Posterior vena cava (tissue), 2 donors: ENCODE data around the gene LY6G5C. TPM values are rescaled to one million over a fixed set of nuclear protein-coding genes. Genes with fewer than 3 reads are reported as not detected.

ENCODE experiments used
- DNase-seq: peaks from one replicate; pipeline ENCODE4 v3.0.0-alpha.2; 2020; ENCODE audit warnings: low spot score
- intact Hi-C, 2 donors: fragments of 100-400 bp; cut with DNase I; formaldehyde crosslinking; loops; one replicate each; pipeline versions ENCODE4 v1.14.1 to v1.14.2; 2022 to 2023
- total RNA-seq, 2 donors: library from RNA; stranded (reverse); fragmentation: NEBNext Ultra II Directional; extraction: Animal tissue kit (Norgen Biotek cat#: 25700); gene quantifications; one replicate each; pipeline ENCODE4 v1.2.1, GENCODE V29; 2021
- donor health status: DM: yes; HTN: yes; CAD: no.
- donor health status: DM: yes; HTN: yes; CAD: no.

LY6G5C gene
- total RNA-seq, 2 donors from 2014 or later: 1.7 to 1.9 TPM

DNA sequence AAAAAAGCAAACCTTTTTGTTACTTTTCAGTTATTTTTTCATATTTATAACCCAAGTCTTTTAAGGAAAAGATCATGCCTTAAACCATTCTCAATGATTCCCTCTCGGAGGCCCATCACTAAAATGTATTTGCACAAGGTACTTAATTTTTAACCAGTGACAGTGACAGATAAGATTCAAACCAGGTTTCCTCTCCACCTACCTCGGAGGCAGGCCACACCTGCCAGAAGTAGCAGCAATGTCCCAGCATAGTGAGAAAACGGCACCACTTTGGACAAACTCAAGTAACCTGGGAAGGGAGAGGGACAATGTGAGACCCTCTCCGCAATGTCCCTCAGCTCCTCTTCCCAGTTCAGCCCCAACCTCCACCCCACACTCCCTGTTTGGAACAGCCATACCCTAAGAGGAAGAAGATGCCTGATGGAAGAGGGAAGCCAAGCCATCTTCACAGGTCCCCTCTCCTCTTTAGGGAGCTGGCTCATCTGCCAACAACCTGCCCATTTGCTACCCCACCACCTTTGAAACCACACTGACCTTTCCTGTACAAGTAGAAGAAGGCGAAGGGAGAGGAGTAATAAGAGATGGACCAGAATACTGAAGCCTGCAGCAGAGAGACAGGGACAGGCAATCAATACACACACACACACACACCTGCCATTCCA lies 20.0 kb upstream of the LY6G5C start:
- intact Hi-C loops: no loop called here

DNA sequence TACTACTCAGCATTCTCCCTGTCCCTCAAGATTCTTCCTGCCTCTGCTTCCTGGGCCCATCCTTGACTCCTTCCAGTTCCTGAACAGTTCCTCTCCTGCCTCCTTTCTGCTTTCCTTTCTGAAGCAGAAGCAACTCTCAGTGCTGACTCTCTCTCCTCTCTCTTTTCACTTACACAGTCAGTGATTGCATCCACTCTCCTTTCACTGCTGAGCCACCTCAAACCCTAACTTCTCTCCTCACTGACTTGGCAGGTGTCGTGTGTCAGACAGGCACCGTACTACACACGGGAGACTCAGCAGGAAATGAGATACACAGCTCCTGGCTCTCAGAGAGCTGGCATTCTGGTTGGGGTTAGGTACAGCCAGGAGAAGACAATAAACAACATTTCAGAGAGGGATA lies 16.7 kb upstream of the LY6G5C start:
- DNase-seq: no peak
- intact Hi-C loops: no loop called here

More for the DNA sequence above, 20.0 kb upstream of the LY6G5C start:
- DNase-seq: no peak

DNA sequence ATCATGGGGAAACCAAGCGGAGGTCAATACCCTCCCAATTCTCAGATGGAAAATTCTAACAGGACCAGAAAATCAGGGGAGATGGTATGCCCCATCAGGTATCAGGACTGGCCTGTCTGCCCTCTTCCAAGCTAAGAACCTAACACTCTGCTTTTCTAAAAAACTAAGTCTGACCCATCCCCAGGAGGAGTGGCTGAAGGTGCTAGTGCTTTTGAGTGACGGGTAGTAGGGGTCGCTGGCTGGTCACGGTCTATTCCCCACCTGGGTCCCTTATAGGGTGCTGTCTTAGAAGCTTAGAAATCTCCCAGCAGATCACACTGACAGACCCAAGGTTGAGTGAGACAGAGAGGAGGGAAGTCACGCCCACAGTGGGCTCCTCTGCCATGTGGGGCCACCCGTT lies 12.7 kb upstream of the LY6G5C start:
- intact Hi-C loops: no loop called here
- DNase-seq: no peak

DNA sequence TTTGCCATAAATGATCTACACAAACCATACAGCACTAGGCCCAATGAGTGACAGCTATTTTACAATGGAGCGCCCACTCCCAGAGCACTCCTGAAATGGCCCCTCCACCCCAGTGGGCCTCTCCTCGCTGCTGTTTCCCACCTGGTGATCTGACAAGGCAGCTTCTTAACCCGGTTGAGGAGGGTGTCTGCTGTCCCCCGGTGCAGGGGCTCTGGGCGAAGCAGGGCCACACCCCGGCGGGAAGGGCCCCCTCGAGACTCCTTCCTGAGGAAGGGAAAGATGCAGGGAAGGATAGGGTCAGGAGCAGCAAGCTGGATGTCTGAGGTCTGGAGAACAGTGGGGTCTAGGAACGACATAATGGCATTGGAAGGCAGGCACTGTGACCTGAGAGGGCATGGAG lies 12.0 kb upstream of the LY6G5C start:
- intact Hi-C loops: no loop called here
- no peak for DNase-seq

DNA sequence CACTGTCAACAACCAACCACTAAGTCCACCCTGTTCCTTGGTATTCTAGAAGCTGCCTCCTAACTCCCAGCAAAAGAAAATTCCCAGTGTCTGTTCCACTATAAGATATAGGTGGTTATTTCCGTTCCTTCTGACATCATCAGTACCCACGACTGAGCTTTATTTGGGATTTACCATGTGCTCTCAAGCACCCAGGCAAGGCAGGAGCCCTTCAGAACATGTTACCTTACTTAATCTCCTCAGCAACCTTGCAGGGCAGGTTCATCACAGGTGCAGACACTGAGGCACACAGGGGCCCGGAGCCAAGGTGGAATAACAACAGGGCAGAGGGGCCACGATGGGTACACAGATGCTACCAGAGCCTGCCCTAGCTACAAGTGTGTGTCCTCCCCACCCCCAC lies 11.5 kb upstream of the LY6G5C start:
- intact Hi-C loops: no loop called here
- DNase-seq: no peak

DNA sequence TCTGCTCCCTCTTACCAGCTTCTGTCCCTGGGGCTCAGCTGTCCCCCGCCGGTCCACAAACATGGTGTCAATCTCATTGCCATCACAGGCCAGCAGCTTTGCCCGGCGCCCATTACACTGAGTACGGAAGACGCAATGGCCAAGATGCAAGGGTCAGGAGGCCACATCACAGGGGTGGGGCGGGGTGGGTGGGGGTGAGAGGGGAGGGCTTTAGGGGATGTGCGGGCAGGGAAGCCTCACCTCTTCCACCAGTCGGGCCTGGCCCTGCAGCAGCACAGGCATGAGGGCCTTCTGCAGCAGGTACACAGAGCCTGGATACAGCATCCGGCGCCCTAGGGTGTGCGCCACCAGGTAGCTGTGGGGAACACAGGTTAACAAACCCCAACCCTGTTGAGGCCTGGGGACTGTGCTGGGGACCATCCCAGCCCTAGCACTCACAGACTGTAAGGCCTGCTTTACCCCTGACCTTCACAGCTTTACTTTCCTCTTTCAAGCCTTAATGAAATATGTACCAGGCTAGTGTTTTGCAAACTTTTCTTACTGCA lies 10.8 kb upstream of the LY6G5C start:
- peak; percentile 76 for DNase-seq
- intact Hi-C loops: no loop called here

DNA sequence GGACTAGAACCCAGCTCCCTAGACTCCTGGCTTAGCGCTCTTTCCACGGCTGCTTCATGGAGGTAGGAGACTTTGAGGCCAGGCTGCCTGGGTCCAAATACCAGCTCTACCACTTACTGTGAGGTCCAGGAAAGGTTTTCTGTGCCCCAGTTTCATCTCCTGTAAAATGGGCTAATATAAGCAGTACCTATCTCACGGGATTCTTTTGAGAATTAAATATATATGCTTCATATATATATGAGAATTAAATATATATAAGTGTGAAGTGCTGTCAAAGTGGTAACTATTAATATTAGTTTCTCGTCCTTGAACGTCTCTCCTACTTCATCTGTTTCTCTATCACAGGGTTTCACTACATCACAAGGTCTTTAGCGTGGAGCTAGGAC lies 10.2 kb upstream of the LY6G5C start:
- intact Hi-C loops: no loop called here
- no peak for DNase-seq

DNA sequence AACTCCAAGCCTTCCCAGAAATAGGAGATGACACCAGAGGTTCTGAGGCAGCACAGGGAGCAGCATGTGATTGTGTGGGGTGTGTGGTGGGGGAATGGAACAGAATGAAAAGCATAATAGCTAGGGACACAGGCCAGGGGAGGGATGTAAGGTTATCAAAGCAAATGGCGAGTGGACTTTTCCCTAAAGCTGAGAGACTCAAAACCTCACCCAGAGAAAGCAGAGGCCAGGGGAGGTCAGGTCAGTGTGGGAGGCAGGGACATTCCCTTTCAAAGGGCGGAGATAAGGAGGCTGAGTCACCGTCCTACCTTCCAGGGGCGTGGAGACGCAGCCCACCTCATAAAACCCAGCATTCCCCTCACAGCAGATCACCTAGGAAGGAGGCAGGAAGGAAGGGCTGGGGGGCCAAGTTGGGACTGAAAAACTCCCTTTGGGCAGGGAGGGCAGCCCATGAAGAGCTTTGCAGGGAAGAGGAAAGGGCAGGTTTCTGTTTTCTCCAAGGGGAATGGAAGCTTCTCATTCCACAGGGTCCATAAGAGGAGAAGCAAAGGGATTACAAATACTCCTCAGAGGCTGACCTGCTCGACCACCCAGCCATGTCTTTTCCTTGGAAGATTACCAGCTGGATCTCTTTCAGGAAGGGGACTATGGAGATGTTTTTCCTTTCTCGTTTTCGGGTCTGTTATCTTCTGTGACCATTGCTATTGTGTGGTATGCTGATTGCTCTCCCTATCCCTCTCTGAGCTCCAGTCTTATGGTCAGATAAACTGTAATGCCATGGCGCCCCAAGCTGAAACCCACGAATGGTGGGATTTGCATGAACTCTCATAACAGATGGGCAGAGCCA lies 9.6 kb upstream of the LY6G5C start:
- intact Hi-C loops: no loop called here
- DNase-seq: peak; percentile 66

DNA sequence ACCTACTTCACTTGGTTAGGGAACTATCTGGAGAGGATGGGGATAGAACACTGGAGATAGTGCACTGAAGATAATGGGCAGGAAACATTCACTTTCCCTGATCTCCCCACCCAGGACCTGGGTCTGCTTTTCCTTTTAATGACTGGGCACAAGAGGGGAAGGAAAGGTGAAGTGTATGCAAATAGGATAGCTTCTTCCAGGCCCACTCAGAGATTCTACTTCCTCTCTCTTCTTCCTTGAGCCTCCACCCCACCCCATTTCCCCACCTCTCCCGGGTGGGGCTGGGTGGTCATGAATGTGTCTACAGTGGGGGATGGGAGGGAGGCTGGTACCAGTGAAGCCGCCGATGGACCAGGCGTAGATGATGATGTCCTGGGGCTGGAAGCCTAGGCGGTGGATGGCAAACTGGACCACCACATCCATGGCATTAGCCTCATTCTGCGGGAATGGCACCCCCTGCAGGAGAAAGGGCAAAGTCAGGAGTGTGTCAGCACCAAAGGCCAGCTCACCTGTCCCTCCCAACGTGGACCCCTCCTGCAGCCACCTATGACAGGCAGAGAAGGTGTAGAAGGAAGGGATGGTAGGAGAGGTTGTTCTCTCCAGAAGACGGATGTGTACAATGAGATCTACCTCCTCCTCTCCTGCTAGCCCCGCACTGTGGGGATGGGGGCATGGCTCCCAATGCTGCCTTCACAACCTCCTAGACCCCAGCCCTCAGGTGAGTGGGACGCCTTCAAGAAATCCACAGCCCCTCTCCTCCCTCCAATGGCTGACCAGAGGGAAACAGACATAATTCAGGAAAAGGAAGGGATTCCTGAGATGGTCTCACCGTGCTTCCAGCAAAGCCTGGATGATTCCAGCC lies 8.6 kb upstream of the LY6G5C start:
- DNase-seq: no peak

DNA sequence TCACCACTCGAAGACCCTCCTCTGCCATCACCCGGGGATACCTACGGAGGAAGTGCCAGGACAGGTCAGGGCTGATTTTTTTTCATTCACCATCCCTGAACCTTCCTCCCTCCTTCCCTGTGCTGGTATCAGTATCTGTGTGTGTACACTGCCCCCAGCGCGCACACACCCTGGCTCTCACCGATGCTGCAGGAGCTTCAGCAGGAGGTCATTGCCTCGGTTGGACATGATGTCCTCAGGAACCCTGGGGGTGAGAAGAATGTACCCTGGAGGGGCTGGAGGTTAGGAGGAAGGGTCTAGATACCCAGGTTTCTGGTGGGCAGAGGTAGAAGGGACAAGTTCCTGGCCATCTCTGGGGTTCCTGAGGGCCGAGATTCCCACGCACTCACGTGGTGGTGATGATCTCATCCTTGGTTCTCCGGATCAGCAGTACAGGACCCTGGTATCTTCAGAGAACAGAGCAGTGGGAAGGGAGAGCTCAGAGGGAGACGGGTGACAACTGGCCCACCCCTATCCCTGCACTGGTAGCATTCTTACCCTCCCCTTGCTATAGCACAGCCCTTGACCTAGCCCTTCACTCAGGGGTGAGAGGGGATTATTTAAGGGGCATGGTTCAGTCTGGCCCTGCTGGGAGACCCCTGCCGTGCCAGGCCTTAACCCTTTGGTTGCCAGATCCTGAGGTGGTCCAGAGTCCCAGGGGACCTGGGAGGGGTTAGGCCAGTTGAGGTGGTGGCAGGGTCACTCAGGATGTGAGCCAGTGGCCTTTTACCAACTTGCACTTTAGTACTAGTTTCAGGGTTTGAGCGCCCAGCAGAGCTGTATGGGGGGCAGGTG lies 7.2 kb upstream of the LY6G5C start:
- DNase-seq: peak; percentile 64
- intact Hi-C loops: loop anchor here in 1 of 2 donors (10.0 kb wide), 1 partner anchor 147 kb away; no protein-coding TSS in a partner anchor

More for the DNA sequence above, 8.6 kb upstream of the LY6G5C start:
- intact Hi-C loops: loop anchor here in 1 of 2 donors (10.0 kb wide), 1 partner anchor 145 kb away; no protein-coding TSS in a partner anchor

DNA sequence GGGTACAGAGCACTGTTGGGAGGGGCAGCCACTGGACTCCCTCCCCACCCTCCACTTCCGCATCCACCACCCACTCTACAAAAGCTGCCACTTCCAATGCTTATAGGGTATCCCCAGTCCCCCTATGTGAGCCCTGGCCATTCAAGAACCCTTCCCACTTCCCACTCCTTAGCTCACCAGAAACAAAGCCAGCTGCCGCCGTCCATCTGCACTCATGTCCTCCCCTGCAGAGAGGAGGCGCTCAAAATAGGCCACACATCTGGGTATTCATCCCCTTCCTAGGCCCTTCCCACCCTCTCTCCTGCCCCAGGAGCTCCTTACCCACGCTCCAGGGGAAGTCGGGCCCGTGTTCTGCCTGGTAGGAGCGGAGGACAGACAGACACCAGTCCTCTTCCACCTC lies 6.5 kb upstream of the LY6G5C start:
- intact Hi-C loops: loop anchor here in 1 of 2 donors (10.0 kb wide), 1 partner anchor 147 kb away; no protein-coding TSS in a partner anchor
- DNase-seq: no peak

DNA sequence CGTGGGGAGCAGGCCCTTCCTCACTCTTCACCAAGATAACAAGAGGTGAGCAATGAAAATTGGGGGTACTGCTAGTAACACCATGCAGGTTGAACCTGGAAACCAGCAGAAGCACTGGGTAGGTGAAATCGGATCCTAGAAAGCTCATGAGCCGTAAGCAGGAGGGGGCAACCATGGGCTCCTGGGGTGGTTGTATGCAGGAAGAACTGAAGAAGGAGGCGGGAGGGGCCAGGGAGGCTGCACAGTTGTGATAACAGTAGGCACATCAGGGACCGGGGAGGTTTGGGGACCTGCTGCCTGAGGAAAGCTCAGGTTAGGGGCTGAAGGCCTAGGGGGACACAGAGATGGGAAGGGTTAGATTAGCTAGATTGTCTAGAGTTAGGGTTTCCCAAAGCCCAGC lies 5.6 kb upstream of the LY6G5C start:
- intact Hi-C loops: loop anchor here in 1 of 2 donors (10.0 kb wide), 1 partner anchor 148 kb away; no protein-coding TSS in a partner anchor

DNA sequence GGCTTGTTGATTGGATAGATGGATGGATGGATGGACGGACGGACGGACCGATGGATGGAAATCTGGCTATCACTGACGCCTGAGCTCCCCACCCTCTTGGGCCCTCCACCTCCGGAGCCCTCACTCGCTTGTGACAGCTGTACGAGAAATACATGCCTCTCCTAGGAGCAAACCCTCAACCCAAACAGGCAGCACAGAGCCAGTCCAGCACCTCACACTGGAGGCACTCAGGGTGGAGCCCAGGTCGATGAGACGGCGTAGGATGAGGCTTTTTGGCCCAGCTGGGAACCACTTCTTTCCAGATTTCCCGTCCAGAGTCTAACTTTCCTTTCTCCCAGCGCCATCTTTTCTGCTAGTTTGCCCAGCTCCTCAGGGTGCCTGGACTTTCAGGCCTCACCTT lies 2.7 kb upstream of the LY6G5C start:
- intact Hi-C loops: loop anchor here (5.0 to 10.0 kb wide), 2 partner anchors 149 to 151 kb away; no protein-coding TSS in a partner anchor
- DNase-seq: no peak

More for the DNA sequence above, 5.6 kb upstream of the LY6G5C start:
- no peak for DNase-seq

DNA sequence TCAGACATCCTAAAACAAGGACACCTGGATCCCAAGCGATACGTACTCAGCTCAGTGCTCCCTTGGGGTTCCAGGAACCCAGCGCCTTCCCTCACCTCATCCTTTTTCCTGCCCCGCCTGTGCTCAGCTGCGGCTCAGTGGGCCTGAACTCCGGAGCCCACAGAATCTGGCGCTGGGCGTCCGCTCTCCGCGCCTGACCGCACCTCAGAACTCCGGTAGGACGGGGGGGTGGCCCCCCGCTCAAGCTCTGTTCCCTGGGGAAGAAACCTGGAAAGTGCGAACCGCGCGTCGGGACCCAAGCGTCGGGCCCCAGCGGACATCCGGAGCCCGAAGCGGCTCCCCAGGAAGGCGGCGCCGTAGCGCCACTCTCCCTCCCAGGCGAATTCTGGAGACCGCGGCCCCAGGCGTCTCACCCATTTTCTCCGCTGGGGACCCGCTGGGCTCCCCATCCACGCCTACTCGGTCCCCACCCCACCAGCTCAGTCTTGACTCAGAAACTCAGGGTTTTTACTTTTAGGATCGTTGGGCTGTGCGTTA lies 336 bp upstream of the LY6G5C start:
- no peak for DNase-seq
- intact Hi-C loops: loop anchor here (5.0 to 10.0 kb wide), 2 partner anchors 151 to 154 kb away; no protein-coding TSS in a partner anchor

DNA sequence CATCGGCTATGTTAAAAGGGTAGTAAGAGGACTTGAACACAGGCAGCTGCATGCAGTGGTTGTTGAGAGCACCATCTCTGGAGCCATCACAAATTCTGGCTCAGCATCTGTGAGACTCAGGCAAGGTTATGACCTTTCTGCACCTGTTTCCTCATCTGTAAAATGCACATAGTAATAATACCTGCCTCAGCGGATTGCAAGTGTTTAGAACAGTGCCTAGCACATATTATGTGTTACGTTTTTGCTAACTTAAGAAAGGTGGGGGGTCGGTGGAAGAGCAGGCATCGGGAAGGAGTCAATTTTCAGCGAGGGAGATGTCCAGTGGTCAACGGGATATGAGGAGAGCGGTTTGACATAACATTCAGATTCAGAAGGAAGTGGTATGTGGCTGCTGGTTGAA lies 2.9 kb downstream of the LY6G5C start:
- intact Hi-C loops: loop anchor here in 1 of 2 donors (5.0 kb wide), 1 partner anchor 274 kb away; no protein-coding TSS in a partner anchor
- DNase-seq: no peak

DNA sequence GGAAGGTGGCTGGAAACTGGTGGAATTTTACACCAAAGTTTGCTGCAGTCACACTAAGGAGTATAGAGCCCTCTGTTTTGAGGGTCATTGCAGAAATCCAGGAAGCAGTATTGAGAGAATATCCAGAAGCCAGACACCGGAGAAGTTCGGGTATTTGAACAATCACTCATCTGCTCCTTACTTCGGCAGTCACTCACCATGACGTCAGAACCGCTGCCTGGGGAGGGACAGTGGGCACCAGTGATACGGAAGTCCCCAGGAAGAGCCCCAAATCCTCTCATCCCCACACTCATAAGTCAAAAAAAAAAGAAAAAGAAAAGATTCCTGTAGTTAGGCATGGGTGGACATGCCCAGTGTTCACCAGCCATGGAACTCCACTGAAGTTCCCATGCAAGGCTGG lies 4.0 kb downstream of the LY6G5C start:
- DNase-seq: no peak
- intact Hi-C loops: loop anchor here in 1 of 2 donors (5.0 kb wide), 1 partner anchor 275 kb away; no protein-coding TSS in a partner anchor

DNA sequence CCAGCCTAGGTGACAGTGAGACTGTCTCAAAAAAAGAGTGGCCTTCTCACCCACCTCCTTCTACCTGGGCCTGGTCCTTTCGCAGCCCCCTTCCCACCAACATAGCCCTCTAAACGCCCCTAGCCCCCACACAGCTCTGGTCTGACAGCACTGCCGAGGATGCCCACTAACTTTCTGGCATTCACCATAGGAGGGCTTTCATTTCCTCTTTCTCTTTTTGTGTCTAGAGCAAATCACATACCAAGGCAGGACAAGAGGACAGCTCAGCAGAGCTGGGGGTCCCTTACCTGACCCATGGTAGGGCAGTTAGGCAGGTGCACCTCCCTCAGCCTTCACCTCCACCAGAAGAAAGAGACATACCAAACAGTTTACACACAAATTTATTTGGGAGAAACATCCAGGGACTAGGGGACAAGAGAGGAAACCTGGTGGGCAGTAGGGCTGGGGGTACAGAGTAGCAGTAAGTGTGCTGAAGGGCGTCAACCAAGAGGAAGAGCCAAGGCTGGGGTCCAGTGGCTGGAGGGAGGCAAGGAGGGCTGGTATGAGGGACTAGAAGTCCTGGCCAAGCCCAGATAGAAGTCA lies 4.5 kb downstream of the LY6G5C start:
- intact Hi-C loops: loop anchor here in 1 of 2 donors (5.0 kb wide), 1 partner anchor 276 kb away; no protein-coding TSS in a partner anchor
- DNase-seq: no peak
